HepG2 (cell line): ENCODE measurements around the gene UQCC5. TPM values are rescaled to one million over a fixed set of nuclear protein-coding genes. Genes with fewer than 3 reads are reported as not detected.

Experiments used
- CBX5 ChIP-seq: sonication (generic); formaldehyde crosslinking; IDR thresholded peaks from 2 replicates; pipeline ENCODE4 v1.4.0; 2020; ENCODE audit warnings: missing genetic modification reagents, borderline replicate concordance
- CSRNP1 ChIP-seq: sonication (generic); formaldehyde crosslinking; IDR thresholded peaks from 2 replicates; pipeline ENCODE4 v1.8.1; 2023; ENCODE audit warnings: mild to moderate bottlenecking, missing genetic modification reagents
- GABPB1 ChIP-seq: IDR thresholded peaks from 2 replicates; pipeline ENCODE4 v1.6.1; 2016; ENCODE audit warnings: mild to moderate bottlenecking, missing genetic modification reagents, moderate library complexity, missing compliant biosample characterization
- NFRKB ChIP-seq: fragments of 450-650 bp; IDR thresholded peaks from 2 replicates; pipeline ENCODE4 v1.6.1; 2017
- NKX3-1 ChIP-seq: sonication (generic); formaldehyde crosslinking; IDR thresholded peaks from 2 replicates; pipeline ENCODE4 v1.5.0; 2020; ENCODE audit warnings: missing genetic modification reagents
- NR2F2 ChIP-seq: IDR thresholded peaks from 2 replicates; pipeline ENCODE4 v1.6.1; 2012; ENCODE audit warnings: low read depth, inconsistent platforms, borderline replicate concordance
- POGK ChIP-seq: sonication (generic); formaldehyde crosslinking; conservative IDR thresholded peaks from 2 replicates; pipeline ENCODE4 v1.8.0; 2022; ENCODE audit warnings: mild to moderate bottlenecking, moderate library complexity, missing genetic modification reagents
- RBM39 ChIP-seq: fragments of 200-400 bp; formaldehyde crosslinking; IDR thresholded peaks from one replicate; pipeline ENCODE4 v1.6.1; 2018; ENCODE audit warnings: antibody characterized with exemption, mild to moderate bottlenecking, low read depth, low read length; ENCODE audit not compliant: poor library complexity, severe bottlenecking
- RFXANK ChIP-seq: IDR thresholded peaks from 2 replicates; pipeline ENCODE4 v1.6.1; 2016
- TERF1 ChIP-seq: sonication (generic); formaldehyde crosslinking; IDR thresholded peaks from 2 replicates; pipeline ENCODE4 v1.8.0; 2022; ENCODE audit warnings: mild to moderate bottlenecking, missing genetic modification reagents, moderate library complexity
- THAP8 ChIP-seq: sonication (generic); formaldehyde crosslinking; IDR thresholded peaks from 2 replicates; pipeline ENCODE4 v1.5.1; 2020; ENCODE audit warnings: missing genetic modification reagents, mild to moderate bottlenecking, borderline replicate concordance
- ZBTB14 ChIP-seq: sonication (generic); formaldehyde crosslinking; IDR thresholded peaks from 2 replicates; pipeline ENCODE4 v1.4.0; 2020; ENCODE audit warnings: missing genetic modification reagents
- ZFYVE20 ChIP-seq: sonication (generic); formaldehyde crosslinking; IDR thresholded peaks from 2 replicates; pipeline ENCODE4 v1.8.0; 2023; ENCODE audit warnings: low read depth, mild to moderate bottlenecking, moderate library complexity, missing genetic modification reagents, borderline replicate concordance
- ZNF512 ChIP-seq: sonication (generic); formaldehyde crosslinking; IDR thresholded peaks from 2 replicates; pipeline ENCODE4 v1.4.0; 2020; ENCODE audit warnings: mild to moderate bottlenecking, missing genetic modification reagents
- ZNF547 ChIP-seq: sonication (generic); formaldehyde crosslinking; IDR thresholded peaks from 2 replicates; pipeline ENCODE4 v1.5.1; 2020; ENCODE audit warnings: mild to moderate bottlenecking, missing genetic modification reagents
- ZNF562 ChIP-seq: sonication (generic); formaldehyde crosslinking; IDR thresholded peaks from 2 replicates; pipeline ENCODE4 v1.8.0; 2022; ENCODE audit warnings: missing genetic modification reagents, borderline replicate concordance
- ZNF572 ChIP-seq: sonication (generic); formaldehyde crosslinking; IDR thresholded peaks from 2 replicates; pipeline ENCODE4 v1.5.1; 2020; ENCODE audit warnings: mild to moderate bottlenecking, missing genetic modification reagents
- ZNF598 ChIP-seq: sonication (generic); formaldehyde crosslinking; IDR thresholded peaks from 2 replicates; pipeline ENCODE4 v1.5.1; 2020; ENCODE audit warnings: mild to moderate bottlenecking, missing genetic modification reagents, borderline replicate concordance
- ZSCAN12 ChIP-seq: sonication (generic); formaldehyde crosslinking; IDR thresholded peaks from 2 replicates; pipeline ENCODE4 v1.9.0; 2021; ENCODE audit warnings: mild to moderate bottlenecking, missing genetic modification reagents
- polyA plus RNA-seq, 8 experiments: library from polyadenylated mRNA; depleted of rRNA in 3 of 8; stranded (reverse) in 7 of 8; unstranded in 1 of 8; fragments of >200 nt; fragmentation: Illumina TruSeq in 4 of 8; extraction: Trizol in 4 of 8; gene quantifications; 2 replicates each; pipeline versions ENCODE4 v1.2.1 to v1.2.3, GENCODE V29; 2011 to 2016; ENCODE audit warnings: low read depth in 4 of 8, missing spikeins in 1 of 8, mixed read lengths in 1 of 8; ENCODE audit not compliant: insufficient read depth in 1 of 8
- total RNA-seq, 5 experiments: library from RNA; depleted of rRNA; stranded (reverse); fragments of >200 nt; fragmentation: Illumina TruSeq; extraction: Trizol; gene quantifications; 2 replicates each; pipeline ENCODE4 v1.2.3, GENCODE V29; 2016; ENCODE audit warnings: low read depth in 1 of 5

UQCC5 gene
- total and polyA plus RNA-seq, 2 of the 13 experiments (the other 11 are each of a cell fraction or from before 2014, with no cell fraction given), result 15.4 to 29.5 TPM

- TF ChIP-seq ZNF512 (CRISPR knock-in tag), result no peak
- TF ChIP-seq NR2F2, result 0 out of 2 replicates have a peak, but pooled peaks have one; percentile 1
- TF ChIP-seq ZNF598 (CRISPR knock-in tag), result peak; percentile 45; the same call in 1 of the 2 replicates
- no peak for TF ChIP-seq POGK (CRISPR knock-in tag)
- no peak for TF ChIP-seq CSRNP1 (CRISPR knock-in tag)
- no peak for TF ChIP-seq NFRKB
- TF ChIP-seq RBM39, result no peak
- no peak for TF ChIP-seq CBX5 (CRISPR knock-in tag)
- TF ChIP-seq RFXANK, result no peak
- TF ChIP-seq ZSCAN12, result no peak
- TF ChIP-seq NKX3-1 (CRISPR knock-in tag), result no peak
- TF ChIP-seq GABPB1 (CRISPR knock-in tag), result peak; percentile 65
- TF ChIP-seq ZNF547, result no peak; the same call in 1 of the 2 replicates
- TF ChIP-seq ZBTB14 (CRISPR knock-in tag), result no peak
- no peak for TF ChIP-seq TERF1 (CRISPR knock-in tag)
- no peak for TF ChIP-seq ZNF562 (CRISPR knock-in tag)
- 0 out of 2 replicates have a peak, but pooled peaks have one; percentile 81 for TF ChIP-seq ZNF572 (CRISPR knock-in tag)
- TF ChIP-seq THAP8 (CRISPR knock-in tag), result 0 out of 2 replicates have a peak, but pooled peaks have one; percentile 29
- no peak for TF ChIP-seq ZFYVE20 (CRISPR knock-in tag)
These were observed 3.4 kb upstream of the UQCC5 start (continued) for GRCh38 chr3:52532838-52533622.
